Measurements from ENCODE around the gene ARHGEF28.

DNA sequence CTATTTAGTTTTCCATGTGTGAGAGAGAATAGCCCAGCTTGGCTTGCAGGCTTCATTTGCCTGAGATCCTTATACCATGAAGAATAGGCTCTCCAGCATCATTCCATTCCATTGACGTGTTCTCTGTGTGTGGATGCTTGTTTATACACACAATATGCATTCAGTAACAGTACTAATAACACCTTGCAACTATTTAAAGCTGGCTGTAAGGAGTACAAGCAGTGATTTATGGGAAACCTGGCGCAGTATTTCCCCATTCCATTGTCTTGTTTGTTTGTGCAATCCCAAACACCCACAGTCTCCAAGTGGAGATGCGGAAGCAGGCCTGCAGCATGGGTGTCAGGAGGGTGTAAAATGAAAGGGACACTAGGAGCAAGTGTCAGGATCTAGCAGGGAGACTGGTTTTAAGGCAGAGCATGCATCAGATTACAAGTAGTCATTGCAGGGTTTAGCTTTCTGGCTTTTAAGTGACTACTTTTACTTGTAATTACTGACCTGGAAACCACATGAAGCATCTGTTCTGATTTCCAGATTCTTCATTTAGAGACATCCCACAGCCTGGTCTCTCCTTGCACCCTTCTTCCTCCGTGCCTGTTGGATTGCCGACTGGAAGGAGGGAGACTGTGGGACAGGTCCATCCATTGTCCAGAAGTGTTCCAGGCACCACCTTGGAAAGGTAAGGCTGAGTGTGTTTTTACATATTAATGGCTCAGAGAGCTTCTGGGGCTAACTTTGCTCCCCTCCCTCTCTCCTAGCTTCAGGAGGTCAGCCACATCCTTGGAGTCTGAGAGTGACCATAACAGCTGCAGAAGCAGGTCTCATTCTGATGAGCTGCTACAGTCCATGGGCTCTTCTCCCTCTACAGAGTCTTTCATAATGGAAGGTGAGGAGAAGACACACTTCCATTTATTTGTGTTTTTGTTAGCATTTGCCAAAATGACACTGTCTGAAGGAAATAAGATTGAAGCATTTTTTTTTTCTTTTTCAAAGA lies 241.6 kb downstream of the ARHGEF28 start:
- TF ChIP-seq, protein P1, sequence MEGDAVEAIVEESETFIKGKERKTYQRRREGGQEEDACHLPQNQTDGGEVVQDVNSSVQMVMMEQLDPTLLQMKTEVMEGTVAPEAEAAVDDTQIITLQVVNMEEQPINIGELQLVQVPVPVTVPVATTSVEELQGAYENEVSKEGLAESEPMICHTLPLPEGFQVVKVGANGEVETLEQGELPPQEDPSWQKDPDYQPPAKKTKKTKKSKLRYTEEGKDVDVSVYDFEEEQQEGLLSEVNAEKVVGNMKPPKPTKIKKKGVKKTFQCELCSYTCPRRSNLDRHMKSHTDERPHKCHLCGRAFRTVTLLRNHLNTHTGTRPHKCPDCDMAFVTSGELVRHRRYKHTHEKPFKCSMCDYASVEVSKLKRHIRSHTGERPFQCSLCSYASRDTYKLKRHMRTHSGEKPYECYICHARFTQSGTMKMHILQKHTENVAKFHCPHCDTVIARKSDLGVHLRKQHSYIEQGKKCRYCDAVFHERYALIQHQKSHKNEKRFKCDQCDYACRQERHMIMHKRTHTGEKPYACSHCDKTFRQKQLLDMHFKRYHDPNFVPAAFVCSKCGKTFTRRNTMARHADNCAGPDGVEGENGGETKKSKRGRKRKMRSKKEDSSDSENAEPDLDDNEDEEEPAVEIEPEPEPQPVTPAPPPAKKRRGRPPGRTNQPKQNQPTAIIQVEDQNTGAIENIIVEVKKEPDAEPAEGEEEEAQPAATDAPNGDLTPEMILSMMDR (IDR thresholded peaks at IDR 0.05; ENCODE audit: low read depth, low read length, poor library complexity, severe bottlenecking) = no peak
- no peak for TF ChIP-seq EZH2phosphoT487 (IDR thresholded peaks at IDR 0.05; ENCODE audit: borderline replicate concordance, low read length)

Data from DOHH2 (cell line).